Heart right ventricle (tissue), 16 donors: ENCODE data around the gene SPATA33. TPM values are rescaled to one million over a fixed set of nuclear protein-coding genes. Genes with fewer than 3 reads are reported as not detected.

ENCODE experiments used
- ATAC-seq, 8 donors: fragments of 200-7000 bp; cut with Tn5 transposase; one replicate each; pipeline ENCODE4 v1.9.1; 2020; ENCODE audit warnings: mild to moderate bottlenecking in 8 of 8, moderate library complexity in 8 of 8, moderate number of reproducible peaks in 1 of 8
- DNase-seq, 2 donors: peaks; one replicate each; pipeline ENCODE4 v3.0.0-alpha.2; 2020
- H3K27ac ChIP-seq, 10 donors: fragments of 200-600 bp; sonication (generic) in 2 of 10; one replicate each; pipeline versions ENCODE4 v1.5.0 to v1.8.0; 2020 to 2022; ENCODE audit warnings: mild to moderate bottlenecking in 3 of 10
- H3K27me3 ChIP-seq, 7 donors: fragments of 200-600 bp; one replicate each; pipeline ENCODE4 v1.8.0; 2021 to 2022; ENCODE audit warnings: mild to moderate bottlenecking in 2 of 7
- H3K36me3 ChIP-seq, 9 donors: fragments of 200-600 bp; sonication (generic) in 1 of 9; one replicate each; pipeline versions ENCODE4 v1.5.0 to v1.8.0; 2020 to 2022; ENCODE audit warnings: mild to moderate bottlenecking in 2 of 9
- H3K4me1 ChIP-seq, 9 donors: fragments of 200-600 bp; sonication (generic) in 1 of 9; one replicate each; pipeline versions ENCODE4 v1.5.0 to v1.8.0; 2020 to 2022; ENCODE audit warnings: mild to moderate bottlenecking in 4 of 9
- H3K4me3 ChIP-seq, 10 donors: fragments of 200-600 bp; sonication (generic) in 2 of 10; one replicate each; pipeline versions ENCODE4 v1.5.0 to v1.8.0; 2020 to 2022; ENCODE audit warnings: mild to moderate bottlenecking in 7 of 10, moderate library complexity in 2 of 10
- H3K9me3 ChIP-seq, 11 donors: fragments of 200-600 bp in 10 of 11; sonication (generic) in 2 of 11; one replicate each; pipeline versions ENCODE4 v1.5.0 to v1.8.0; 2013 to 2022; ENCODE audit warnings: mild to moderate bottlenecking in 2 of 11, control low read depth in 1 of 11, moderate library complexity in 1 of 11
- WGBS, 2 donors: extraction: QIAGEN DNeasy Blood & Tissue Kit; methylation state at CpG; one replicate each; pipeline ENCODE4 v1.1.7; 2013; ENCODE audit warnings: inconsistent platforms in 1 of 2; 5-methylcytosine and 5-hydroxymethylcytosine counted together
- intact Hi-C, 10 donors: fragments of 100-400 bp; cut with DNase I; formaldehyde crosslinking; loops; one replicate each; pipeline versions ENCODE4 v1.11.1 to v1.14.2; 2022
- polyA plus RNA-seq, 2 donors: library from polyadenylated mRNA; stranded (reverse); fragments of 200-250 nt; gene quantifications; one replicate each; pipeline ENCODE4 v1.2.3, GENCODE V29; 2013
- total RNA-seq, 10 donors: library from RNA; stranded (reverse); fragmentation: NEBNext Ultra II Directional in 3 of 10; extraction: Animal tissue kit (Norgen Biotek cat#: 25700) in 3 of 10; gene quantifications; one replicate each; pipeline versions ENCODE4 v1.2.1 to v1.2.4, GENCODE V29; 2021 to 2023
- TF ChIP-seq, protein P1 (sequence below), 9 donors: fragments of 200-600 bp; sonication (generic) in 2 of 9; IDR thresholded peaks; one replicate each; pipeline versions ENCODE4 v1.5.0 to v1.8.0; 2021 to 2022; ENCODE audit warnings: antibody characterized with exemption in 9 of 9, mild to moderate bottlenecking in 5 of 9, moderate library complexity in 1 of 9
- donor health status: Arrhythmogenic right ventricular cardiomyopathy.
- donor health status: ischemic (EF 13 %, LVEDD 7.1; RV severe dilation, severe dysfunction).
- donor health status: healthy with polysubstance abuse.
- donor health status: DM: no; HTN: yes; CAD: no.
- donor health status: DM: no; HTN: no; CAD: no.
- donor health status: ischemic (EF 25% LVEDD 6.9; RV normal size, moderate dysfunction).
- donor health status: ischemic (EF 25% LVEDD 5.7; RV mildly dilated, moderate dysfunction).
- donor health status: healthy.
- donor health status: DM: yes; HTN: yes; CAD: no.
- donor health status: Ischemic cardiomyopathy.
- donor health status: ischemic (EF 35%, LVEDD 5.7; RV mildly dilated, moderate dysfunction).
- donor health status: nonischemic (EF 11% LVEDD 7.7; RV severe dilation, severe dysfunction).
- donor health status: DM: yes; HTN: yes; CAD: no.
- donor health status: PGD.
- donor health status: ischemic (EF 29% LVEDD 5.4; RV normal size, mild dysfunction).
- donor health status: nonischemic (EF 23%, LVEDD 6.1; RV moderate dilation, normal function).

The SPATA33 gene
- total and polyA plus RNA-seq, 12 donors, result 0.76 to 4.6 (median 2.6) TPM

- intact Hi-C loops, result no loop called here
- no peak for DNase-seq
- peaks cover 0 to 4% (median 0%) of the 10 kb centered on the region in 9 donors for H3K4me1 ChIP-seq
- peak in 5 of 8 donors; percentile 15 to 52 (median 40) for ATAC-seq
- H3K9me3 ChIP-seq, result peaks cover 0 to 7% (median 0%) of the 10 kb centered on the region in 11 donors
- no peaks in the 10 kb centered on the region for H3K36me3 ChIP-seq
- H3K27me3 ChIP-seq, result no peaks in the 10 kb centered on the region
- H3K27ac ChIP-seq, result peak overlapping the region; percentile 36 to 83 (median 66)
- H3K4me3 ChIP-seq, result peak overlapping the region in 3 of 10 donors; percentile 13 to 24 (median 20)
- 74 to 78% methylated on average over 16 of the region's 16 CpGs for WGBS, 2 donors
- TF ChIP-seq, protein P1, sequence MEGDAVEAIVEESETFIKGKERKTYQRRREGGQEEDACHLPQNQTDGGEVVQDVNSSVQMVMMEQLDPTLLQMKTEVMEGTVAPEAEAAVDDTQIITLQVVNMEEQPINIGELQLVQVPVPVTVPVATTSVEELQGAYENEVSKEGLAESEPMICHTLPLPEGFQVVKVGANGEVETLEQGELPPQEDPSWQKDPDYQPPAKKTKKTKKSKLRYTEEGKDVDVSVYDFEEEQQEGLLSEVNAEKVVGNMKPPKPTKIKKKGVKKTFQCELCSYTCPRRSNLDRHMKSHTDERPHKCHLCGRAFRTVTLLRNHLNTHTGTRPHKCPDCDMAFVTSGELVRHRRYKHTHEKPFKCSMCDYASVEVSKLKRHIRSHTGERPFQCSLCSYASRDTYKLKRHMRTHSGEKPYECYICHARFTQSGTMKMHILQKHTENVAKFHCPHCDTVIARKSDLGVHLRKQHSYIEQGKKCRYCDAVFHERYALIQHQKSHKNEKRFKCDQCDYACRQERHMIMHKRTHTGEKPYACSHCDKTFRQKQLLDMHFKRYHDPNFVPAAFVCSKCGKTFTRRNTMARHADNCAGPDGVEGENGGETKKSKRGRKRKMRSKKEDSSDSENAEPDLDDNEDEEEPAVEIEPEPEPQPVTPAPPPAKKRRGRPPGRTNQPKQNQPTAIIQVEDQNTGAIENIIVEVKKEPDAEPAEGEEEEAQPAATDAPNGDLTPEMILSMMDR (IDR thresholded peaks at IDR 0.05), result no peak
Observed at GRCh38 chr16:89672177-89672941, 14.7 kb downstream of the SPATA33 start.

GRCh38 chr16:89678258-89678657 lies 20.6 kb downstream of the SPATA33 start:
- intact Hi-C loops, result no loop called here
- Histone ChIP-seq H3K27ac (no peak overlapping the region), H3K9me3 (peaks cover 0 to 29% (median 0%) of the 10 kb centered on the region in 11 donors), H3K4me3 (no peak overlapping the region), H3K27me3 (no peaks in the 10 kb centered on the region), H3K36me3 (no peaks in the 10 kb centered on the region), H3K4me1 (peaks cover 0 to under 1% (median 0%) of the 10 kb centered on the region in 9 donors)
- TF ChIP-seq, protein P1 (IDR thresholded peaks at IDR 0.05), result no peak
- ATAC-seq, result no peak
- 94 to 99% methylated on average over 2 of the region's 2 CpGs for WGBS, 2 donors
- no peak for DNase-seq

DNA sequence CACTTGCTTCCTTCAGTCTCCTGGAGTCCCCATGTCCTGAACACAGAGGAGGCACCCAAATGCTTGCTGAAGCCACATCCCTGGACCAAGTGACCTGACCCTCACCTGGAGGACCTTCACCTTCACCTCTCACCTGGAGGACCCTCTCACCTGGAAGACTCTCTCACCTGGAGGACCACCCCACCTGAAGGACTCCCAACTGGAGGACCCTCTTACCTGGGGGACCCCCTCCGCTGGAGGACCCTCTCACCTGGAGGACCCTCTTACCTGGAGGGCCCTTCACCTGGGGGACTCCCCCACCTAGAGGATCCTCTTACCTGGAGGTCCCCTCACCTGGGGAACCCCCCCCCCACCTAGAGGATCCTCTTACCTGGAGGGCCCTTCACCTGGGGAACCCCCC lies 28.3 kb downstream of the SPATA33 start:
- H3K4me1 ChIP-seq, result peaks cover 4 to 14% (median 9%) of the 10 kb centered on the region in 9 donors
- no peak for DNase-seq
- no peak overlapping the region for H3K27ac ChIP-seq
- WGBS, 2 donors, result 90 to 100% methylated on average over 1 of the region's 1 CpG
- H3K4me3 ChIP-seq, result peak overlapping the region in 6 of 10 donors; percentile 64 to 96 (median 84)
- H3K9me3 ChIP-seq, result peaks cover 0 to 8% (median 0%) of the 10 kb centered on the region in 11 donors
- ATAC-seq, result no peak
- intact Hi-C loops, result no loop called here
- TF ChIP-seq, protein P1 (IDR thresholded peaks at IDR 0.05), result no peak
- no peaks in the 10 kb centered on the region for H3K27me3 ChIP-seq
- peaks cover 0 to 24% (median 0%) of the 10 kb centered on the region in 9 donors for H3K36me3 ChIP-seq

DNA sequence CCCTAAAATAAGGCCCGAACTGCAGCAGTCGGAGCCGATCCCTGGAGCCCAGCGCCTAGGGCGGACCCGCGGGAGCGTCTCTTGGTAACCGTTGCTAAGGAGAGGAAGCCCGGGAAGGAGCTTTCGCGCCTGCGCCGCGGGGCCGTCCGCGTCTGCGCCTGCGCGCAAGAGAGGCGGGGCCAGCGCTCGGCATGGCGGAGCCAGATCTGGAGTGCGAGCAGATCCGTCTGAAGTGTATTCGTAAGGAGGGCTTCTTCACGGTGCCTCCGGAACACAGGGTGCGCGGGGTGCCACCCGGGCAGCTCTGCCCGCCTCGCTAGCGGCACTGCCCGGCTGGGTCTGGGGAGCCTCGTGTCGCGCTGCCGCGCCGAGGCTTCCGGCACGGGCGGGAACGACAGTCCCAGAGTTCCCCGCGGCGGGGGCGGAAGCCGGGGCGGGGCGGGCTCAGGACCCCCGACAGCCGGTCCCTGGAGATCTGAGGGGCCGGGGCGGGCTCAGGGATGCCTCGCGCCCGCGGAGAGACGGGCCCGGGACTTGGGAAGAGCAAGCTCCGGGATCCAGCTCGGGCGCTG lies 29.0 kb downstream of the SPATA33 start, which contains the start of gene CDK10:
CDK10 (plus strand) TSS at position 170 of the 572 bp plus-strand sequence; CDS start at position 192, 22 bp downstream.
- peak; percentile 91 to 93 for DNase-seq
- peak within 1 kb of the TSS; percentile 69 to 95 (median 90) for H3K27ac ChIP-seq
- peak; percentile 94 to 97 (median 96) for ATAC-seq
- no peaks in the 10 kb centered on the region for H3K27me3 ChIP-seq
- 0 to 1% methylated on average over 56 to 67 of the region's 67 CpGs for WGBS, 2 donors
- TF ChIP-seq, protein P1 (IDR thresholded peaks at IDR 0.05), result no peak
- peaks cover 0 to 8% (median 0%) of the 10 kb centered on the region in 11 donors for H3K9me3 ChIP-seq
- intact Hi-C loops, result no loop called here
- H3K4me1 ChIP-seq, result peaks cover 4 to 14% (median 9%) of the 10 kb centered on the region in 9 donors
- peaks cover 0 to 30% (median 1%) of the 10 kb centered on the region in 9 donors for H3K36me3 ChIP-seq
- H3K4me3 ChIP-seq, result peak within 1 kb of the TSS; percentile 63 to 96 (median 82)
